GOT3 (cell line): ENCODE measurements around the gene APEX1.

ENCODE experiments used
- DNase-seq: peaks from one replicate; lab custom pipeline; 2025; ENCODE audit warnings: mixed read lengths; lab: John Stamatoyannopoulos, UW

APEX1 gene

GRCh38 chr14:20454516-20455354 is at the start of gene APEX1, which contains the start of gene OSGEP:
Gene APEX1 (plus strand): TSS chr14:20455226. CDS start chr14:20455646, 420 bp downstream.
Gene OSGEP (minus strand): TSS chr14:20454812. CDS start chr14:20454683, 129 bp downstream.
- DNase-seq, result peak; percentile 74

GRCh38 chr14:20409226-20409625 is 45.8 kb upstream of the APEX1 start:
- no peak for DNase-seq

GRCh38 chr14:20412411-20412810 is 42.6 kb upstream of the APEX1 start:
- no peak for DNase-seq

GRCh38 chr14:20412876-20413743 is 41.9 kb upstream of the APEX1 start, which contains the start of gene TEP1:
Gene TEP1 (minus strand): TSS chr14:20413501. CDS start chr14:20408439, 5,062 bp downstream.
- DNase-seq, result no peak

- DNase-seq, result no peak
Observed at GRCh38 chr14:20413744-20414082, 41.3 kb upstream of the APEX1 start.

GRCh38 chr14:20415782-20416206 is 39.2 kb upstream of the APEX1 start:
- no peak for DNase-seq

GRCh38 chr14:20416223-20416622 is 38.8 kb upstream of the APEX1 start:
- DNase-seq, result no peak

GRCh38 chr14:20417250-20418186 is 37.5 kb upstream of the APEX1 start:
- no peak for DNase-seq

- no peak for DNase-seq
Observed at GRCh38 chr14:20418501-20418909, 36.5 kb upstream of the APEX1 start.

- no peak for DNase-seq
Observed at GRCh38 chr14:20419419-20419818, 35.6 kb upstream of the APEX1 start.

- no peak for DNase-seq
Observed at GRCh38 chr14:20421267-20421666, 33.8 kb upstream of the APEX1 start.

GRCh38 chr14:20422886-20423285 is 32.1 kb upstream of the APEX1 start:
- no peak for DNase-seq

GRCh38 chr14:20424851-20425250 is 30.2 kb upstream of the APEX1 start:
- no peak for DNase-seq

- no peak for DNase-seq
Observed at GRCh38 chr14:20427231-20428009, 27.6 kb upstream of the APEX1 start.

- DNase-seq, result no peak
Observed at GRCh38 chr14:20428010-20428365, 27.0 kb upstream of the APEX1 start.

GRCh38 chr14:20428802-20429201 is 26.2 kb upstream of the APEX1 start:
- no peak for DNase-seq

GRCh38 chr14:20429801-20430669 is 25.0 kb upstream of the APEX1 start:
- no peak for DNase-seq

GRCh38 chr14:20434701-20435581 is 20.1 kb upstream of the APEX1 start:
- no peak for DNase-seq
